HG03135 (cell line): Measurements from ENCODE around the gene RNF17.
"Not testable (repeated sequence)": the region's sequence is repeated elsewhere in the genome, so short reads cannot be mapped to it uniquely, and the experiment has no call there.

Experiments used
- ATAC-seq: cut with Tn5 transposase; IDR thresholded peaks from one replicate; pipeline ENCODE4 v1.9.1; 2021; ENCODE audit warnings: mild to moderate bottlenecking, moderate library complexity; ENCODE audit not compliant: unreplicated experiment

The RNF17 gene

GRCh38 chr13:24744247-24744646, 19.7 kb upstream of the RNF17 start:
- ATAC-seq = no peak

GRCh38 chr13:24745516-24745860, 18.5 kb upstream of the RNF17 start:
- ATAC-seq = no peak

- ATAC-seq = no peak
Measured at GRCh38 chr13:24745861-24746617, 17.9 kb upstream of the RNF17 start.

- ATAC-seq = no peak
Measured at GRCh38 chr13:24746618-24747247, 17.2 kb upstream of the RNF17 start.

- ATAC-seq = no peak
Measured at GRCh38 chr13:24747248-24748060, 16.5 kb upstream of the RNF17 start.

GRCh38 chr13:24748061-24748400, 15.9 kb upstream of the RNF17 start:
- ATAC-seq = no peak

GRCh38 chr13:24759197-24759596, 4.8 kb upstream of the RNF17 start:
- no peak for ATAC-seq

- ATAC-seq = no peak
Measured at GRCh38 chr13:24764276-24764630, 284 bp downstream of the RNF17 start.

- ATAC-seq = no peak
Measured at GRCh38 chr13:24777171-24777570, 13.2 kb downstream of the RNF17 start.

GRCh38 chr13:24784319-24784718, 20.4 kb downstream of the RNF17 start:
- no peak for ATAC-seq

GRCh38 chr13:24788538-24788937, 24.6 kb downstream of the RNF17 start:
- no peak for ATAC-seq

- ATAC-seq = no peak
Measured at GRCh38 chr13:24802074-24802473, 38.1 kb downstream of the RNF17 start.

GRCh38 chr13:24821207-24821606, 57.2 kb downstream of the RNF17 start:
- ATAC-seq = no peak

- no peak for ATAC-seq
Measured at GRCh38 chr13:24822640-24823039, 58.7 kb downstream of the RNF17 start.

- ATAC-seq = not testable (repeated sequence)
Measured at GRCh38 chr13:24823122-24823710, 59.2 kb downstream of the RNF17 start.

GRCh38 chr13:24827799-24828198, 63.8 kb downstream of the RNF17 start:
- ATAC-seq = no peak

- ATAC-seq = no peak
Measured at GRCh38 chr13:24834902-24835510, 71.0 kb downstream of the RNF17 start.

GRCh38 chr13:24837528-24837927, 73.6 kb downstream of the RNF17 start:
- not testable (repeated sequence) for ATAC-seq

GRCh38 chr13:24842549-24843274, 78.7 kb downstream of the RNF17 start:
- no peak for ATAC-seq

- ATAC-seq = no peak
Measured at GRCh38 chr13:24851546-24851945, 87.6 kb downstream of the RNF17 start.

GRCh38 chr13:24854311-24854710, 90.3 kb downstream of the RNF17 start:
- no peak for ATAC-seq
